Fibroblast of lung (primary cell): Measurements from ENCODE around the gene HELB. TPM values are rescaled to one million over a fixed set of nuclear protein-coding genes. Genes with fewer than 3 reads are reported as not detected.

Experiments
- DNase-seq, 2 donors: peaks; one replicate each; pipeline versions ENCODE4 v3.0.0 to v3.0.0-alpha.2; 2010; ENCODE audit warnings: low read depth in 2 of 2
- H2AFZ ChIP-seq: 2 replicates; pipeline ENCODE4 v1.5.1; 2012; ENCODE audit warnings: low read length, control low read depth, inconsistent platforms
- H3K27ac ChIP-seq: 2 replicates; pipeline ENCODE4 v1.5.1; 2011; ENCODE audit warnings: low read length, control low read depth; ENCODE audit not compliant: insufficient read depth
- H3K27me3 ChIP-seq: 2 replicates; pipeline ENCODE4 v1.5.1; 2011; ENCODE audit warnings: mild to moderate bottlenecking, low read length; ENCODE audit not compliant: control insufficient read depth, insufficient read depth
- H3K36me3 ChIP-seq: 2 replicates; pipeline ENCODE4 v1.5.1; 2011; ENCODE audit warnings: low read length; ENCODE audit not compliant: control insufficient read depth, insufficient read depth
- H3K4me1 ChIP-seq: 2 replicates; pipeline ENCODE4 v1.5.1; 2011; ENCODE audit warnings: low read length; ENCODE audit not compliant: control insufficient read depth, insufficient read depth; ENCODE audit errors: extremely low read depth
- H3K4me2 ChIP-seq: 2 replicates; pipeline ENCODE4 v1.5.1; 2011; ENCODE audit warnings: low read length, control low read depth; ENCODE audit not compliant: insufficient read depth; ENCODE audit errors: extremely low read depth
- H3K4me3 ChIP-seq, 4 experiments: fragments of 200-600 bp in 1 of 4; sonication (generic) in 1 of 4; replicated peaks in 1 of 4; 2 replicates each; pipeline ENCODE4 v1.5.1; 2011 to 2016; ENCODE audit warnings: low read length in 4 of 4, low read depth in 3 of 4, mild to moderate bottlenecking in 3 of 4, control low read depth in 2 of 4, inconsistent platforms in 1 of 4, mixed read lengths in 1 of 4; ENCODE audit not compliant: insufficient read depth in 1 of 4; ENCODE audit errors: control extremely low read depth in 1 of 4
- H3K79me2 ChIP-seq: 2 replicates; pipeline ENCODE4 v1.5.1; 2012; ENCODE audit warnings: mild to moderate bottlenecking, low read length, inconsistent platforms; ENCODE audit not compliant: control insufficient read depth, insufficient read depth
- H3K9ac ChIP-seq: 2 replicates; pipeline ENCODE4 v1.5.1; 2011; ENCODE audit warnings: mild to moderate bottlenecking, low read length, control low read depth; ENCODE audit not compliant: insufficient read depth
- H3K9me3 ChIP-seq: 2 replicates; pipeline ENCODE4 v1.5.1; 2012; ENCODE audit warnings: low read depth, low read length; ENCODE audit not compliant: control insufficient read depth, insufficient read depth
- H4K20me1 ChIP-seq: 2 replicates; pipeline ENCODE4 v1.5.1; 2011; ENCODE audit warnings: low read length; ENCODE audit not compliant: control insufficient read depth, insufficient read depth; ENCODE audit errors: extremely low read depth
- EZH2 ChIP-seq: IDR thresholded peaks from 2 replicates; pipeline ENCODE4 v1.5.1; 2012; ENCODE audit warnings: low read length, control low read depth, mild to moderate bottlenecking; ENCODE audit errors: missing control alignments
- polyA minus RNA-seq: library from RNA; depleted of rRNA, polyadenylated mRNA; stranded (reverse); fragments of >200 nt; gene quantifications from 2 replicates; pipeline ENCODE4 v1.2.3, GENCODE V29; 2011; ENCODE audit warnings: low replicate concordance
- polyA plus RNA-seq, 2 donors: library from polyadenylated mRNA; depleted of rRNA in 1 of 2; stranded (reverse) in 1 of 2; unstranded in 1 of 2; fragments of >200 nt; gene quantifications; 2 replicates each; pipeline ENCODE4 v1.2.1, GENCODE V29; 2011 to 2012; ENCODE audit warnings: missing spikeins in 1 of 2
- total RNA-seq: library from RNA; depleted of rRNA; stranded (reverse); fragments of >200 nt; gene quantifications from 2 replicates; pipeline ENCODE4 v1.2.1, GENCODE V29; 2014
- TF ChIP-seq, protein P1 (sequence below), 2 donors: IDR thresholded peaks in 1 of 2; conservative IDR thresholded peaks in 1 of 2; 1 replicate in 1 of 2; 2 replicates in 1 of 2; pipeline ENCODE4 v1.5.1; 2011 to 2012; ENCODE audit warnings: low read length in 2 of 2, control low read depth in 1 of 2, inconsistent platforms in 1 of 2, low read depth in 1 of 2, mild to moderate bottlenecking in 1 of 2

Gene HELB
- total RNA-seq: 2.6 and 3.1 TPM in 2 replicates
- polyA plus RNA-seq: 1.1 and 1.2 TPM in 2 replicates
- 0.51 and 0.58 TPM in 2 replicates for polyA plus RNA-seq (2012)
- polyA minus RNA-seq: 1.3 TPM in 2 replicates

GRCh38 chr12:66301944-66302826 is at the start of gene HELB:
TSS of gene HELB (plus strand) at chr12:66302493. CDS start at chr12:66302604, 111 bp downstream.
- peak within 1 kb of the TSS; percentile 76 for H3K9ac ChIP-seq
- peak; percentile 95 to 96 for DNase-seq
- peaks cover 4% of the 10 kb centered on the region for H3K27me3 ChIP-seq
- no peaks in the 10 kb centered on the region for H3K36me3 ChIP-seq
- H3K9me3 ChIP-seq: no peaks in the 10 kb centered on the region
- no peaks in the 10 kb centered on the region for H4K20me1 ChIP-seq
- peak within 1 kb of the TSS; percentile 91 for H3K27ac ChIP-seq
- no peaks in the 10 kb centered on the region for H3K79me2 ChIP-seq
- peak within 1 kb of the TSS; percentile 99 for H3K4me2 ChIP-seq
- peak within 1 kb of the TSS; percentile 88 to 99 (median 98) for H3K4me3 ChIP-seq
- H2AFZ ChIP-seq: peak within 1 kb of the TSS; percentile 100
- no peaks in the 10 kb centered on the region for H3K4me1 ChIP-seq
- TF ChIP-seq EZH2: no peak
- TF ChIP-seq, protein P1, sequence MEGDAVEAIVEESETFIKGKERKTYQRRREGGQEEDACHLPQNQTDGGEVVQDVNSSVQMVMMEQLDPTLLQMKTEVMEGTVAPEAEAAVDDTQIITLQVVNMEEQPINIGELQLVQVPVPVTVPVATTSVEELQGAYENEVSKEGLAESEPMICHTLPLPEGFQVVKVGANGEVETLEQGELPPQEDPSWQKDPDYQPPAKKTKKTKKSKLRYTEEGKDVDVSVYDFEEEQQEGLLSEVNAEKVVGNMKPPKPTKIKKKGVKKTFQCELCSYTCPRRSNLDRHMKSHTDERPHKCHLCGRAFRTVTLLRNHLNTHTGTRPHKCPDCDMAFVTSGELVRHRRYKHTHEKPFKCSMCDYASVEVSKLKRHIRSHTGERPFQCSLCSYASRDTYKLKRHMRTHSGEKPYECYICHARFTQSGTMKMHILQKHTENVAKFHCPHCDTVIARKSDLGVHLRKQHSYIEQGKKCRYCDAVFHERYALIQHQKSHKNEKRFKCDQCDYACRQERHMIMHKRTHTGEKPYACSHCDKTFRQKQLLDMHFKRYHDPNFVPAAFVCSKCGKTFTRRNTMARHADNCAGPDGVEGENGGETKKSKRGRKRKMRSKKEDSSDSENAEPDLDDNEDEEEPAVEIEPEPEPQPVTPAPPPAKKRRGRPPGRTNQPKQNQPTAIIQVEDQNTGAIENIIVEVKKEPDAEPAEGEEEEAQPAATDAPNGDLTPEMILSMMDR (conservative IDR thresholded peaks at IDR 0.05 in 1 of 2, IDR thresholded peaks at IDR 0.05 in 1 of 2; ENCODE audit: low read depth in 1 of 2, low read length in 2 of 2): no peak

DNA sequence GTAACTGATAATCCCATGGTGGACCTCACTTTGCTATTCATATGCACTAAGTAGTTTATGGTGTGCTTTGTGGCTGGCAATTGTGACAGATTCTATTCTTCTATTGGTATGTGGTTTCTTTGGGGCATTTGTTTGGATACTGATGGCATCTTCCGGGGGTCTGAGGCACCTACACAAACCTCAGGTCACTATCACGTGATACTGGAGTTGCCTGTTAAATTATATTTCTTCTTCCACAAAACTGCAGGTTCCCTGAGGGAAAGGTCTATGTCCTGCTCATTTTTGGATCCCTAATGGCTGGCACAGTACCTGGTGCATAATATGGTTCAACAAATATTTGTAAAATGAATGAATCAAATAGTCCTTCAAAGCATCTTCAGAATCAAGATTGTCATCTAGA is 49.5 kb upstream of the HELB start:
- no peaks in the 10 kb centered on the region for H4K20me1 ChIP-seq
- no peaks in the 10 kb centered on the region for H3K79me2 ChIP-seq
- no peaks in the 10 kb centered on the region for H3K4me1 ChIP-seq
- H3K36me3 ChIP-seq: no peaks in the 10 kb centered on the region
- no peak overlapping the region for H2AFZ ChIP-seq
- TF ChIP-seq EZH2: no peak
- TF ChIP-seq, protein P1 (conservative IDR thresholded peaks at IDR 0.05 in 1 of 2, IDR thresholded peaks at IDR 0.05 in 1 of 2; ENCODE audit: low read depth in 1 of 2, low read length in 2 of 2): no peak
- H3K9ac ChIP-seq: no peak overlapping the region
- no peak overlapping the region for H3K27ac ChIP-seq
- no peak overlapping the region for H3K4me2 ChIP-seq
- no peak overlapping the region for H3K4me3 ChIP-seq
- no peaks in the 10 kb centered on the region for H3K9me3 ChIP-seq
- H3K27me3 ChIP-seq: no peaks in the 10 kb centered on the region
- no peak for DNase-seq

- H3K27ac ChIP-seq: no peak overlapping the region
- no peak overlapping the region for H3K4me3 ChIP-seq
- no peak for DNase-seq
- H3K9ac ChIP-seq: no peak overlapping the region
- no peaks in the 10 kb centered on the region for H3K27me3 ChIP-seq
- H3K36me3 ChIP-seq: no peaks in the 10 kb centered on the region
- no peaks in the 10 kb centered on the region for H3K9me3 ChIP-seq
- H4K20me1 ChIP-seq: no peaks in the 10 kb centered on the region
- TF ChIP-seq, protein P1 (conservative IDR thresholded peaks at IDR 0.05 in 1 of 2, IDR thresholded peaks at IDR 0.05 in 1 of 2; ENCODE audit: low read depth in 1 of 2, low read length in 2 of 2): no peak
- TF ChIP-seq EZH2: no peak
- H3K4me2 ChIP-seq: no peak overlapping the region
- H3K4me1 ChIP-seq: no peaks in the 10 kb centered on the region
- H3K79me2 ChIP-seq: no peaks in the 10 kb centered on the region
- H2AFZ ChIP-seq: no peak overlapping the region
Measured at GRCh38 chr12:66255737-66256136, 46.6 kb upstream of the HELB start.
